K562 (cell line): ENCODE data around the gene AQP5. TPM values are rescaled to one million over a fixed set of nuclear protein-coding genes. Genes with fewer than 3 reads are reported as not detected.

Experiments used
- ATAC-seq: fragments of 200-7000 bp; cut with Tn5 transposase; 3 replicates; pipeline ENCODE4 v1.9.1; 2020; ENCODE audit warnings: moderate library complexity
- BruUV-seq: library from RNA; stranded (reverse); fragments of 400-500 nt; replicated peaks from 2 replicates; lab custom pipeline; 2021; lab: Mats Ljungman, UMichigan
- CTCF ChIA-PET: fragments of 300-600 bp; formaldehyde crosslinking; extraction: SDS; loops from one replicate; lab custom pipeline; 2021; ENCODE audit warnings: low intra/inter-chr PET ratio; lab: Yijun Ruan, JAX
- POLR2A ChIA-PET: fragments of 300-600, 350-650 bp; sonication (Branson Sonifier 250); formaldehyde crosslinking; extraction: SDS; loops from one replicate; lab custom pipeline; 2021; ENCODE audit warnings: antibody characterized with exemption, inconsistent platforms; lab: Yijun Ruan, JAX
- DNase-seq, 4 experiments: peaks; one replicate each; pipeline versions ENCODE4 v3.0.0 to v3.0.0-alpha.2; 2011 to 2018; ENCODE audit warnings: low spot score in 3 of 4, mixed read lengths in 3 of 4; ENCODE audit errors: extremely low read depth in 1 of 4
- FAIRE-seq: peaks from 2 replicates; lab custom pipeline; 2011; peaks lifted over from hg19 to GRCh38; lab: Jason Lieb, UNC
- H2AFZ ChIP-seq: 2 replicates; pipeline ENCODE4 v1.6.0; 2011; ENCODE audit warnings: low read depth, low read length, control low read depth, inconsistent platforms
- H3K27ac ChIP-seq: fragments of 200-600 bp; 3 replicates; pipeline ENCODE4 v1.8.0; 2011; ENCODE audit warnings: low read depth, mild to moderate bottlenecking, control low read depth, inconsistent platforms, low read length, moderate library complexity, mixed read lengths; ENCODE audit errors: extremely low read depth
- H3K27me3 ChIP-seq, 2 experiments: fragments of 300-600 bp in 1 of 2; 2 replicates in 1 of 2; 3 replicates in 1 of 2; pipeline versions ENCODE4 v1.6.0 to v1.8.0; 2011; ENCODE audit warnings: inconsistent platforms in 2 of 2, low read length in 2 of 2, mild to moderate bottlenecking in 1 of 2, mixed read lengths in 1 of 2, moderate library complexity in 1 of 2; ENCODE audit not compliant: control insufficient read depth in 2 of 2, insufficient read depth in 2 of 2
- H3K36me3 ChIP-seq: fragments of 300-600 bp; 3 replicates; pipeline ENCODE4 v1.8.0; 2011; ENCODE audit warnings: mild to moderate bottlenecking, low read length, inconsistent platforms; ENCODE audit not compliant: control insufficient read depth, insufficient read depth
- H3K4me1 ChIP-seq, 2 experiments: fragments of 200-600 bp in 1 of 2; replicated peaks in 1 of 2; 2 replicates in 1 of 2; 3 replicates in 1 of 2; pipeline versions ENCODE4 v1.5.1 to v1.8.0; 2011; ENCODE audit warnings: inconsistent platforms in 2 of 2, low read length in 2 of 2, mild to moderate bottlenecking in 1 of 2, mixed read lengths in 1 of 2, moderate library complexity in 1 of 2; ENCODE audit not compliant: control insufficient read depth in 2 of 2, insufficient read depth in 2 of 2
- H3K4me2 ChIP-seq: 2 replicates; pipeline ENCODE4 v1.6.1; 2011; ENCODE audit warnings: low read length, control low read depth, inconsistent platforms, mixed read lengths; ENCODE audit not compliant: insufficient read depth
- H3K4me3 ChIP-seq: fragments of 200-600 bp; sonication (generic), shearing (Covaris generic); 2 replicates; pipeline ENCODE4 v1.5.1; 2016; ENCODE audit warnings: control low read depth, inconsistent platforms
- H3K79me2 ChIP-seq: fragments of 200-600 bp; 3 replicates; pipeline ENCODE4 v1.8.0; 2011; ENCODE audit warnings: low read length, inconsistent platforms; ENCODE audit not compliant: control insufficient read depth, insufficient read depth
- H3K9ac ChIP-seq, 2 experiments: 2 replicates each; pipeline versions ENCODE4 v1.6.0 to v1.6.1; 2011; ENCODE audit warnings: low read depth in 2 of 2, low read length in 2 of 2, control low read depth in 1 of 2, inconsistent platforms in 1 of 2, mild to moderate bottlenecking in 1 of 2, mixed read lengths in 1 of 2; ENCODE audit not compliant: insufficient read depth in 1 of 2
- H3K9me1 ChIP-seq: one replicate; pipeline ENCODE4 v1.6.0; 2011; ENCODE audit warnings: inconsistent platforms, mild to moderate bottlenecking, low read length, moderate library complexity; ENCODE audit not compliant: control insufficient read depth, insufficient read depth
- H3K9me3 ChIP-seq: replicated peaks from 2 replicates; pipeline ENCODE4 v1.5.1; 2011; ENCODE audit warnings: low read depth, low read length, inconsistent platforms; ENCODE audit not compliant: control insufficient read depth, insufficient read depth
- H4K20me1 ChIP-seq: replicated peaks from 2 replicates; pipeline ENCODE4 v1.6.1; 2011; ENCODE audit warnings: low read length, inconsistent platforms, mixed read lengths; ENCODE audit not compliant: control insufficient read depth, insufficient read depth
- CBX8 ChIP-seq: fragments of 200-600 bp; sonication (generic); IDR thresholded peaks from 2 replicates; pipeline ENCODE4 v1.6.1; 2012; ENCODE audit warnings: borderline replicate concordance, mixed run types, low read depth, mild to moderate bottlenecking, moderate library complexity, mixed read lengths, low read length, control low read depth, inconsistent platforms; ENCODE audit not compliant: poor library complexity, severe bottlenecking; ENCODE audit errors: extremely low read depth
- GABPB1 ChIP-seq: sonication (generic); formaldehyde crosslinking; IDR thresholded peaks from 2 replicates; pipeline ENCODE4 v1.8.0; 2022; ENCODE audit warnings: mild to moderate bottlenecking, missing genetic modification reagents
- HDAC6 ChIP-seq: IDR thresholded peaks from 2 replicates; pipeline ENCODE4 v1.6.1; 2012; ENCODE audit warnings: low read depth, mild to moderate bottlenecking, control low read depth, inconsistent platforms, low read length, moderate library complexity
- HSF4 ChIP-seq: fragments of 250-450 bp; sonication (Bioruptor Pico); IDR thresholded peaks from 2 replicates; pipeline ENCODE4 v2.1.2; 2022; ENCODE audit warnings: mild to moderate bottlenecking, moderate library complexity, borderline replicate concordance
- KDM5B ChIP-seq: fragments of 200-600 bp; sonication (generic); IDR thresholded peaks from 2 replicates; pipeline ENCODE4 v1.6.1; 2012; ENCODE audit warnings: low read depth, mild to moderate bottlenecking, moderate library complexity, low read length, control low read depth, inconsistent platforms; ENCODE audit not compliant: insufficient replicate concordance
- PURB ChIP-seq: sonication (generic); formaldehyde crosslinking; IDR thresholded peaks from 2 replicates; pipeline ENCODE4 v1.9.0; 2021; ENCODE audit warnings: low read depth, mild to moderate bottlenecking, missing genetic modification reagents
- RBFOX2 ChIP-seq: fragments of 200-400 bp; formaldehyde crosslinking; IDR thresholded peaks from 2 replicates; pipeline ENCODE4 v1.6.1; 2017; ENCODE audit warnings: low read depth, mild to moderate bottlenecking, low read length, moderate library complexity
- SNIP1 ChIP-seq: fragments of 450-650 bp; IDR thresholded peaks from 2 replicates; pipeline ENCODE4 v1.7.1; 2017; ENCODE audit warnings: low read depth, mild to moderate bottlenecking
- ZFP36 ChIP-seq: fragments of 150-350 bp; IDR thresholded peaks from 2 replicates; pipeline ENCODE4 v1.6.1; 2018; ENCODE audit warnings: low read length, low read depth; ENCODE audit not compliant: partially characterized antibody
- ZNF57 ChIP-seq: fragments of 450-650 bp; formaldehyde crosslinking; IDR thresholded peaks from 2 replicates; pipeline ENCODE4 v1.4.0; 2020; ENCODE audit warnings: mild to moderate bottlenecking, moderate library complexity
- WGBS: fragments of 100-300 bp; shearing (Covaris generic); methylation state at CpG from one replicate; pipeline ENCODE4 v1.1.6; 2016; ENCODE audit warnings: low coverage, mixed read lengths; ENCODE audit not compliant: insufficient coverage; ENCODE audit errors: missing lambda C conversion rate; 5-methylcytosine and 5-hydroxymethylcytosine counted together
- in situ Hi-C: fragments of 300-500 bp; cut with MboI; formaldehyde crosslinking; loops from 4 replicates; pipeline ENCODE4 v1.15.0; 2018; ENCODE audit warnings: inconsistent platforms, mixed read lengths
- intact Hi-C: fragments of 100-400 bp; cut with micrococcal nuclease; formaldehyde crosslinking; loops from 2 replicates; pipeline ENCODE4 v1.14.2; 2022
- polyA plus RNA-seq, 8 experiments: library from polyadenylated mRNA; depleted of rRNA in 4 of 8; stranded (reverse) in 5 of 8; unstranded in 3 of 8; fragments of >200 nt; fragmentation: Nextera tagmentation in 2 of 8; fragmentation: Illumina TruSeq in 1 of 8; extraction: Ambion mirVana in 2 of 8; extraction: Trizol in 1 of 8; gene quantifications; 2 replicates each; pipeline versions ENCODE4 v1.2.1 to v1.2.3, GENCODE V29; 2011 to 2014; ENCODE audit warnings: inconsistent platforms in 1 of 8, missing spikeins in 1 of 8
- total RNA-seq, 7 experiments: library from RNA; depleted of rRNA in 6 of 7; stranded (reverse); fragments of >200 nt in 6 of 7; fragmentation: Illumina TruSeq in 2 of 7; extraction: Trizol in 2 of 7; gene quantifications; 2 replicates each; pipeline versions ENCODE4 v1.2.1 to v1.2.3, GENCODE V29; 2011 to 2021; ENCODE audit warnings: low replicate concordance in 1 of 7
- TF ChIP-seq, protein P1 (sequence below): fragments of 250-450 bp; sonication (Bioruptor Pico); IDR thresholded peaks from 2 replicates; pipeline ENCODE4 v1.8.0; 2022; ENCODE audit warnings: moderate library complexity, mild to moderate bottlenecking, inconsistent platforms

Gene AQP5
- total and polyA plus RNA-seq, 9 of the 15 experiments (the other 6 are each of a cell fraction or from before 2014, with no cell fraction given), result not detected

DNA sequence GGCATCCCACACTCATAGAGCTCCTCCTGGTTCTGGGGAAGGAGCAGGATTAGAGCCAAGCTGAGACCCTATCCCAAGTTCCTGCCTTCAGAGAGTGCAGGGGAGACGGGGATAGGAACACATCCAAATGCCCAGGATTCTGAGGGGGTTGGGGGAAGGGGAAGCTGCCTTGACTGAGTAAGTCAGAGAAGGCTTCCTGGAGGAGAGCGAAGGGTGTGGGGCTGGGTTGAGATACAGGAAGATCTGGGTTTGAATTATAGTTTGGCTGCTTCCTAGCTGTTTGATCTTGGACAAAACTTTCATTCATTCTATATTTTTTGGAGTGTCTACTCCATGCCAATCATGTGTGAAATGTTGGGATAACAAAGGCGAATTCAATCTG lies 19.2 kb upstream of the AQP5 start:
- Histone ChIP-seq H3K4me1 (peaks cover 13 to 14% of the 10 kb centered on the region in 2 experiments; a peak in 4 of 5 replicates), H3K79me2 (no peaks in the 10 kb centered on the region), H2AFZ (no peak overlapping the region), H3K4me3 (no peak overlapping the region), H3K9me1 (no peaks in the 10 kb centered on the region), H3K36me3 (no peaks in the 10 kb centered on the region), H3K9me3 (no peaks in the 10 kb centered on the region), H3K9ac (peak overlapping the region in 1 of 2 experiments; percentile 49; a peak in 1 of 4 replicates), H3K4me2 (no peak overlapping the region), H4K20me1 (no peaks in the 10 kb centered on the region), H3K27me3 (no peaks in the 10 kb centered on the region), H3K27ac (no peak overlapping the region)
- FAIRE-seq (no peak), ATAC-seq (no peak), DNase-seq (no peak)
- intact Hi-C loops, result no loop called here
- WGBS, result 76% methylated on average over 3 of the region's 3 CpGs
- in situ Hi-C loops, result no loop called here
- TF ChIP-seq ZFP36, result peak; percentile 67
- TF ChIP-seq ZNF57, result no peak
- POLR2A ChIA-PET, result interaction anchor here (0.5 to 1.5 kb wide), 10 partner anchors 10 to 1288 kb away, joined by 3 to 5 read pairs (median 3); no protein-coding TSS in a partner anchor
- CTCF ChIA-PET, result no interaction called here
- no TSS peak for BruUV-seq

DNA sequence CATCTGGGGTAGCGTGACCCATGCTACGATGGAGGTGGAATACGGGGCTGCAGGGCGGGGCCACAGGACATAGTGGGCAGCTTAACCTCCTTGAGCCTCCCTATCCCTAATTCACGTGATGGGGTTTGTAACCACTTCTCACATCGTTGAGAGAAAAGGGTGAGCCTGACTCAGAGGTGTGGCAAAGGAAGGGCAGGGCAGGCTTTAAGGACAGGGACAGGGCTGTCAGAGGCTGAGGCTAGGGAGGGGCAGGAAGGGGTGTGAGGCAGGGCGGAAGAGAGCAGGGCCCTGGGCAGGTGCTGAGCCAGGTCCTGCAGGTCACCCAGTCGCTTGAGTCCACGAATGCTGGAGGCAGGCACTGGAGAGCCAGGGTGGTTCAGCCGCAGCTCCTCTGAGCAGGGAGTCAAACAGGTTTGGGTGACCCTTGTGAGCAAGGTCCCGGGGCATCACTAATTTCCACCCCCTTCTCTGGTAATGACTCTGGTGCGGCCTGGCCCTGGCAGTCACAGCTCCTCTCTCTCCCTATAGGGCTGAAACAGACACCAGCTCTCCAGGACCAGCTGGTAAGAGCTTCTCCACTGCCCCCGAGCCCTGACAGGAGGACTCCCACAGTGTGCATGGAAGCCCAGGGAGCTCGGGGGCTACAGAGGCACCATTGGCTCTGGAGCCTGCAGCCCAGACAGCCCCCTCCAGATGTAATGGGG lies 18.6 kb upstream of the AQP5 start:
- no peaks in the 10 kb centered on the region for H3K9me1 ChIP-seq
- peak overlapping the region in 1 of 2 experiments; percentile 32; a peak in 2 of 4 replicates for H3K9ac ChIP-seq
- no peaks in the 10 kb centered on the region for H3K9me3 ChIP-seq
- no peak for FAIRE-seq
- ChIA-PET POLR2A (interaction anchor here (0.6 to 1.5 kb wide), 8 partner anchors 11 to 1287 kb away, joined by 3 to 4 read pairs (median 3); no protein-coding TSS in a partner anchor), CTCF (no interaction called here)
- no peak overlapping the region for H3K27ac ChIP-seq
- no TSS peak for BruUV-seq
- no peak for ATAC-seq
- peaks cover 13 to 14% of the 10 kb centered on the region in 2 experiments; a peak in 4 of 5 replicates for H3K4me1 ChIP-seq
- intact Hi-C loops (no loop called here), in situ Hi-C loops (no loop called here)
- no peak for DNase-seq
- H3K79me2 ChIP-seq, result no peaks in the 10 kb centered on the region
- H2AFZ ChIP-seq, result no peak overlapping the region
- H3K36me3 ChIP-seq, result no peaks in the 10 kb centered on the region
- no peaks in the 10 kb centered on the region for H3K27me3 ChIP-seq
- WGBS, result 46% methylated on average over 12 of the region's 14 CpGs
- no peaks in the 10 kb centered on the region for H4K20me1 ChIP-seq
- no peak overlapping the region for H3K4me3 ChIP-seq
- H3K4me2 ChIP-seq, result no peak overlapping the region
- TF ChIP-seq CBX8 (no peak), PURB (CRISPR knock-in tag) (no peak), RBFOX2 (no peak), GABPB1 (no peak), HSF4 (no peak), SNIP1 (no peak), HDAC6 (no peak), KDM5B (no peak)
- TF ChIP-seq, protein P1, sequence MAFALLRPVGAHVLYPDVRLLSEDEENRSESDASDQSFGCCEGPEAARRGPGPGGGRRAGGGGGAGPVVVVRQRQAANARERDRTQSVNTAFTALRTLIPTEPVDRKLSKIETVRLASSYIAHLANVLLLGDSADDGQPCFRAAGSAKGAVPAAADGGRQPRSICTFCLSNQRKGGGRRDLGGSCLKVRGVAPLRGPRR (CRISPR knock-in tag), result no peak
